ENCODE results near the gene MED16. TPM values are rescaled to one million over a fixed set of nuclear protein-coding genes. Genes with fewer than 3 reads are reported as not detected.

MED16 gene
- total and polyA plus RNA-seq, 12 donors: 5.3 to 139 (median 62.6) TPM

- Histone ChIP-seq H3K9me3 (replicated peaks in 1 of 3) (no peaks in the 10 kb centered on the region), H3K36me3 (replicated peaks in 1 of 2) (peaks cover 0 to 36% of the 10 kb centered on the region in 2 donors), H3K4me3 (no peak overlapping the region), H3K27me3 (no peaks in the 10 kb centered on the region), H3K27ac (no peak overlapping the region), H3K4me1 (replicated peaks in 1 of 2) (peaks cover 12 to 18% of the 10 kb centered on the region in 2 donors)
- TF ChIP-seq POLR2A (IDR thresholded peaks at IDR 0.05): no peak
- TF ChIP-seq, protein P1, sequence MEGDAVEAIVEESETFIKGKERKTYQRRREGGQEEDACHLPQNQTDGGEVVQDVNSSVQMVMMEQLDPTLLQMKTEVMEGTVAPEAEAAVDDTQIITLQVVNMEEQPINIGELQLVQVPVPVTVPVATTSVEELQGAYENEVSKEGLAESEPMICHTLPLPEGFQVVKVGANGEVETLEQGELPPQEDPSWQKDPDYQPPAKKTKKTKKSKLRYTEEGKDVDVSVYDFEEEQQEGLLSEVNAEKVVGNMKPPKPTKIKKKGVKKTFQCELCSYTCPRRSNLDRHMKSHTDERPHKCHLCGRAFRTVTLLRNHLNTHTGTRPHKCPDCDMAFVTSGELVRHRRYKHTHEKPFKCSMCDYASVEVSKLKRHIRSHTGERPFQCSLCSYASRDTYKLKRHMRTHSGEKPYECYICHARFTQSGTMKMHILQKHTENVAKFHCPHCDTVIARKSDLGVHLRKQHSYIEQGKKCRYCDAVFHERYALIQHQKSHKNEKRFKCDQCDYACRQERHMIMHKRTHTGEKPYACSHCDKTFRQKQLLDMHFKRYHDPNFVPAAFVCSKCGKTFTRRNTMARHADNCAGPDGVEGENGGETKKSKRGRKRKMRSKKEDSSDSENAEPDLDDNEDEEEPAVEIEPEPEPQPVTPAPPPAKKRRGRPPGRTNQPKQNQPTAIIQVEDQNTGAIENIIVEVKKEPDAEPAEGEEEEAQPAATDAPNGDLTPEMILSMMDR (IDR thresholded peaks at IDR 0.05): no peak
- 72 to 100% (median 81%) methylated on average over 4 to 12 of the region's 13 CpGs for WGBS, 4 donors
- DNase-seq: peak in 3 of 7 donors; percentile 50 to 72 (median 54)
- intact Hi-C loops (cut with DNase I): no loop called here
Measured at GRCh38 chr19:873084-873483, 19.9 kb downstream of the MED16 start.

DNA sequence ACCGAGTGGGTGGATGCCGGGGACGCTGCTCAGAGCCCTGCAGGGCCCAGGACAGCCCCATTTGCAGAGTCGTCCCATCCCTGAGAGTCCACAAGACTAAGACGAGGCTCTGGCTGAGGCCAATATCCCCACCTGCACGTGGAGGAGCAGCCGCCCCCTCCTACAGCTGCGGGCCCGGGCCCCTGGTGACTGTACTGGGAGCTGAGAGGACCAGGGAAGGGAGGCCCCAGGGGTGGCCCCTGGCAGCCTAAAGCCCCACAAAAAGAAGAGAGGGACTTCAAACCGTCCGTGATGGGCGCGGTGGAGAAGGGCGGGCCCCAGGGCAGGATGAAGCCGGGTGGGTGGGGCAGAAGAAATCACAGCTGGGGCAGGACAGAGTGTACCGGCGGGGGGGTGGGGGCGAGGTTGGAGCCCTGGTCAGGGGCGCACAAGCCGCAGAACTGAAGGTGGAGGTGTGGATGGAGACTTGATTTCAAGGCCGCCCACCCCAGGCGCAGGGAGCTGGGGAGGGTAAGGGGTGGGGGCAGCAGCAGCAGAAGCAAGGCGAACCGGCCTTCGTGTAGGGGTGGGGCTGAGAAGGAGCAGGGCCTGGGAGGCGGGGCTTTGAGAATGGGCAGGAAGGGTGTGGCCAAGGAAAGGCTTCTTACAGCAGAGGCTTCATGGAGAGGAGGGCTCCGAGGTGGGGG, 20.6 kb downstream of the MED16 start:
- TF ChIP-seq, protein P1 (IDR thresholded peaks at IDR 0.05): no peak
- no peak for TF ChIP-seq POLR2A (IDR thresholded peaks at IDR 0.05)
- Histone ChIP-seq H3K36me3 (replicated peaks in 1 of 2) (peaks cover 0 to 40% of the 10 kb centered on the region in 2 donors), H3K4me3 (no peak overlapping the region), H3K4me1 (replicated peaks in 1 of 2) (peaks cover 12 to 18% of the 10 kb centered on the region in 2 donors), H3K27ac (peak overlapping the region in 3 of 5 donors; percentile 10 to 71 (median 38)), H3K27me3 (no peaks in the 10 kb centered on the region), H3K9me3 (replicated peaks in 1 of 3) (no peaks in the 10 kb centered on the region)
- WGBS, 4 donors: 45 to 63% (median 56%) methylated on average over 18 to 27 of the region's 27 CpGs
- DNase-seq: peak in 5 of 7 donors; percentile 74 to 84 (median 75)
- intact Hi-C loops (cut with DNase I): no loop called here

DNA sequence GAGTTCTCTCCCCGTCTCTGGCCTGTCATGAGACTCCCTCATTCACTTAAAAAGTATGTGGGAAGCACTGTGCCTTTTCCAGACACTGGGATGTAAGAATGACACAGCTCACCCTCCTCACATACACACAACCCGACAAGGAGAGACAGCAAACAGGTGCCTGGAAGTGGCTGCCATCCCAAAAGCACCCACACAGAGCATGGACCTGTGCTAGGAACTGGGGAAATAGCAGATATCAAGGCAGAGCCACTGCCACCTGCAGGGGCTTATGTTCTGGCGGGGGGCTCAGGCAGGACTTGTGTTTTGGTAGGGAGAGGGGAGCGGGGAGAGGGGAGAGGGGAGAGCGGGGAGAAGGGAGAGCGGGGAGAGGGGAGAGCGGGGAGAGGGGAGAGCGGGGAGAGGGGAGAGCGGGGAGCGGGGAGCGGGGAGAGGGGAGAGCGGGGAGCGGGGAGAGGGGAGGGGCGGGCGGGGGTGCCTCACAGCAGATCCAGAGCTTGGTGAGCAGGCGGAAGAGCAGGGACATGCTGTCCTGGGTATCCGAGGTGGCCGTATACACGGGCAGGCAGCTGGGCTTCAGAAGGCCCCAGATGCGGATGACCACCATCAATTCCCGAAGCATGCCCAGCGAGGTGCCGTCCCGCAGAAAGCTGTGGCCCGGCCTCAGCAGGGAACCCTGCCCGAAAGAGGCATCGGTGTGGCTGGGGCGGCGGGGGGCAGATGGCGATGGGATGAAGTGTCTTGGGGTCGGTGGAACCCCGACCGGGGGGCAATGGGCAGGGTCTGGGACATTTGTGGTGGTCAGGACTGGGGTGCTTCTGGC, 21.3 kb downstream of the MED16 start:
- Histone ChIP-seq H3K27me3 (no peaks in the 10 kb centered on the region), H3K9me3 (replicated peaks in 1 of 3) (no peaks in the 10 kb centered on the region), H3K4me3 (no peak overlapping the region), H3K27ac (peak overlapping the region in 3 of 5 donors; percentile 10 to 71 (median 38)), H3K36me3 (replicated peaks in 1 of 2) (peaks cover 0 to 36% of the 10 kb centered on the region in 2 donors), H3K4me1 (replicated peaks in 1 of 2) (peaks cover 12 to 18% of the 10 kb centered on the region in 2 donors)
- 63 to 95% (median 86%) methylated on average over 7 to 22 of the region's 33 CpGs for whole genome bisulfite sequencing, 4 donors
- peak in 2 of 7 donors; percentile 54 to 64 for DNase-seq
- intact Hi-C loops (cut with DNase I): no loop called here
- no peak for TF ChIP-seq POLR2A (IDR thresholded peaks at IDR 0.05)
- TF ChIP-seq, protein P1 (IDR thresholded peaks at IDR 0.05): no peak

DNA sequence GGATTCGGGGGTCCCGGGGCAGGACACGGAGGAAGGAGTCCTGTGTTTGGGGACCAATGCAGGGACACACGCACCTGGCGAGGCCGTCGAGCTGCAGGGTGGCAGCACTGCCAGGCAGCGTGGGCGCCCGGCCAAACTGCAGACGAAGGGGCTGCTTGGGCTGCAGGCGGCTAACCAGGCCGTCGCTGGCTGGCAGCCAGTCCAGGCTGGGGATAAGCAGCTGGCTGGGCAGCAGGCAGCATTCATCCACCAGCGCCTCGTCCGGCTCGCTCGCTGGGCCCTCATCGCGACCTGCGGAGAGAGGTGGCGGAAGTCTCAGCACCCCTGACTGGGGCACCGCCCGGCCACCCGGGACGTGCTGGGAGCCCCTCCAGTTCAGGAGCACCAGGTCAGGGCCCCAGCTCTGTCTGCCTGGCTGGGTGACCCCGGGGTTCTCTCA, 22.0 kb downstream of the MED16 start:
- Histone ChIP-seq H3K27ac (peak overlapping the region in 1 of 5 donors; percentile 40), H3K36me3 (replicated peaks in 1 of 2) (peaks cover 0 to 36% of the 10 kb centered on the region in 2 donors), H3K4me1 (replicated peaks in 1 of 2) (peaks cover 12 to 18% of the 10 kb centered on the region in 2 donors), H3K9me3 (replicated peaks in 1 of 3) (no peaks in the 10 kb centered on the region), H3K4me3 (no peak overlapping the region), H3K27me3 (no peaks in the 10 kb centered on the region)
- DNase-seq: peak in 3 of 7 donors; percentile 55 to 75 (median 74)
- intact Hi-C loops (cut with DNase I): no loop called here
- WGBS, 4 donors: 75 to 91% (median 86%) methylated on average over 11 to 28 of the region's 28 CpGs
- TF ChIP-seq, protein P1 (IDR thresholded peaks at IDR 0.05): no peak
- no peak for TF ChIP-seq POLR2A (IDR thresholded peaks at IDR 0.05)

Data from adrenal gland (tissue), 12 donors.